NCI-H2196 treated with DMSO at 0.1 percent for 48 hours (cell line): ENCODE measurements around the gene ACAD8.
A peak's percentile ranks its signal among the peaks of the same experiment; 100 is the strongest.
"Not testable (repeated sequence)": the region's sequence is repeated elsewhere in the genome, so short reads cannot be mapped to it uniquely, and the experiment has no call there.

Source experiments
- DNase-seq: peaks from one replicate; lab custom pipeline; 2025; ENCODE audit not compliant: unreplicated experiment; lab: John Stamatoyannopoulos, UW

Gene ACAD8

GRCh38 chr11:134266841-134267251 is 13.5 kb downstream of the ACAD8 start:
- no peak for DNase-seq

- DNase-seq = no peak
Measured at GRCh38 chr11:134267461-134267860, 14.1 kb downstream of the ACAD8 start.

- DNase-seq = no peak
Measured at GRCh38 chr11:134267966-134268365, 14.6 kb downstream of the ACAD8 start.

- DNase-seq = no peak
Measured at GRCh38 chr11:134270250-134270714, 16.9 kb downstream of the ACAD8 start.

- DNase-seq = no peak
Measured at GRCh38 chr11:134271978-134272377, 18.6 kb downstream of the ACAD8 start.

- DNase-seq = no peak
Measured at GRCh38 chr11:134272381-134273316, 19.3 kb downstream of the ACAD8 start.

GRCh38 chr11:134273317-134273712 is 19.9 kb downstream of the ACAD8 start:
- DNase-seq = no peak

GRCh38 chr11:134275188-134275533 is 21.8 kb downstream of the ACAD8 start:
- no peak for DNase-seq

- DNase-seq = peak; percentile 4
Measured at GRCh38 chr11:134275534-134276395, 22.4 kb downstream of the ACAD8 start, which contains the start of gene GLB1L3. TSS of gene GLB1L3 (plus strand) at chr11:134276379. CDS start at chr11:134276741, 362 bp downstream.

- DNase-seq = no peak
Measured at GRCh38 chr11:134276396-134277182, 23.2 kb downstream of the ACAD8 start.

- DNase-seq = no peak
Measured at GRCh38 chr11:134277183-134278001, 24.0 kb downstream of the ACAD8 start.

- DNase-seq = no peak
Measured at GRCh38 chr11:134278356-134278755, 25.0 kb downstream of the ACAD8 start.

- not testable (repeated sequence) for DNase-seq
Measured at GRCh38 chr11:134281635-134282034, 28.3 kb downstream of the ACAD8 start.

GRCh38 chr11:134282121-134283045 is 29.0 kb downstream of the ACAD8 start:
- DNase-seq = no peak

GRCh38 chr11:134283461-134284230 is 30.3 kb downstream of the ACAD8 start:
- DNase-seq = no peak

GRCh38 chr11:134284349-134284748 is 31.0 kb downstream of the ACAD8 start:
- DNase-seq = not testable (repeated sequence)

- DNase-seq = no peak
Measured at GRCh38 chr11:134287561-134287960, 34.2 kb downstream of the ACAD8 start.

GRCh38 chr11:134288486-134288885 is 35.1 kb downstream of the ACAD8 start:
- no peak for DNase-seq
